ENCODE results near the gene PDILT. TPM values are rescaled to one million over a fixed set of nuclear protein-coding genes. Genes with fewer than 3 reads are reported as not detected.

PDILT gene
- total RNA-seq, 1 experiment from 2014 or later, result not detected

- peaks cover 10% of the 10 kb centered on the region for H3K4me1 Mint-ChIP-seq
- H3K36me3 Mint-ChIP-seq, result no peaks in the 10 kb centered on the region
- no peak overlapping the region for H3K27ac Mint-ChIP-seq
- no peaks in the 10 kb centered on the region for H3K27me3 Mint-ChIP-seq (ENCODE audit: low read depth)
- CTCF ChIA-PET, result no interaction called here
- POLR2A ChIA-PET, result no interaction called here
- H3K4me3 Mint-ChIP-seq, result no peak overlapping the region
- ATAC-seq, result no peak
- no peak for TF ChIP-seq STAT6 (CRISPR knock-in tag; conservative IDR thresholded peaks at IDR 0.05; ENCODE audit: low read depth)
- no peak for TF ChIP-seq ZNF416 (CRISPR knock-in tag; IDR thresholded peaks at IDR 0.05)
- no peak for TF ChIP-seq E2F5 (CRISPR knock-in tag; IDR thresholded peaks at IDR 0.05)
- no peak for TF ChIP-seq NFE2L1 (CRISPR knock-in tag; IDR thresholded peaks at IDR 0.05)
- TF ChIP-seq PRRX2 (CRISPR knock-in tag; IDR thresholded peaks at IDR 0.05), result no peak
- TF ChIP-seq E2F1 (CRISPR knock-in tag; IDR thresholded peaks at IDR 0.05), result no peak
- no peak for TF ChIP-seq E2F4 (CRISPR knock-in tag; IDR thresholded peaks at IDR 0.05; ENCODE audit: borderline replicate concordance, low read depth)
- TF ChIP-seq OVOL2 (CRISPR knock-in tag; IDR thresholded peaks at IDR 0.05; ENCODE audit: borderline replicate concordance), result no peak
- TF ChIP-seq ZBTB21 (CRISPR knock-in tag; IDR thresholded peaks at IDR 0.05; ENCODE audit: borderline replicate concordance), result no peak
- no peak for TF ChIP-seq PREB (CRISPR knock-in tag; IDR thresholded peaks at IDR 0.05; ENCODE audit: borderline replicate concordance)
- no peak for TF ChIP-seq MYBL2 (CRISPR knock-in tag; IDR thresholded peaks at IDR 0.05)
- no peak for DNase-seq (ENCODE audit: low spot score)
- peaks cover 4% of the 10 kb centered on the region for H3K9me3 Mint-ChIP-seq
Measured at GRCh38 chr16:20318437-20318836, 86.1 kb downstream of the PDILT start.

- ATAC-seq, result no peak
- Mint-ChIP-seq H3K4me3 (no peak overlapping the region), H3K27me3 (ENCODE audit: low read depth) (no peaks in the 10 kb centered on the region), H3K4me1 (peaks cover 10% of the 10 kb centered on the region), H3K27ac (no peak overlapping the region), H3K36me3 (no peaks in the 10 kb centered on the region), H3K9me3 (peaks cover 8% of the 10 kb centered on the region)
- TF ChIP-seq ZNF219 (CRISPR knock-in tag; IDR thresholded peaks at IDR 0.05; ENCODE audit: borderline replicate concordance), result no peak
- TF ChIP-seq ZNF416 (CRISPR knock-in tag; IDR thresholded peaks at IDR 0.05), result no peak
- no peak for TF ChIP-seq CREB1 (CRISPR knock-in tag; IDR thresholded peaks at IDR 0.05)
- TF ChIP-seq CTCF (IDR thresholded peaks at IDR 0.05), result no peak
- no peak for TF ChIP-seq ZNF671 (CRISPR knock-in tag; IDR thresholded peaks at IDR 0.05)
- no peak for TF ChIP-seq ZSCAN18 (CRISPR knock-in tag; IDR thresholded peaks at IDR 0.05)
- no peak for TF ChIP-seq NR2C2 (CRISPR knock-in tag; IDR thresholded peaks at IDR 0.05)
- TF ChIP-seq FOXP1 (CRISPR knock-in tag; IDR thresholded peaks at IDR 0.05; ENCODE audit: borderline replicate concordance), result no peak
- no peak for TF ChIP-seq GRHL2 (CRISPR knock-in tag; IDR thresholded peaks at IDR 0.05; ENCODE audit: insufficient replicate concordance, severe bottlenecking)
- TF ChIP-seq FOXJ3 (CRISPR knock-in tag; IDR thresholded peaks at IDR 0.05; ENCODE audit: borderline replicate concordance), result no peak
- POLR2A ChIA-PET, result no interaction called here
- CTCF ChIA-PET, result interaction anchor here (1.4 kb wide), 1 partner anchor 411 kb away, joined by 5 read pairs; no protein-coding TSS in a partner anchor
- DNase-seq (ENCODE audit: low spot score), result no peak
Measured at GRCh38 chr16:20318006-20318405, 86.5 kb downstream of the PDILT start.
